ENCODE measurements around the gene CACUL1.
A peak's percentile ranks its signal among the peaks of the same experiment; 100 is the strongest.
"Not testable (repeated sequence)": the region's sequence is repeated elsewhere in the genome, so short reads cannot be mapped to it uniquely, and the experiment has no call there.

CACUL1 gene

GRCh38 chr10:118754556-118755423 lies at the start of gene CACUL1:
Gene CACUL1 (minus strand): TSS chr10:118754970. CDS start chr10:118754762, 208 bp downstream.
- H3K4me3 ChIP-seq (ENCODE audit: low read depth, low read length): peak within 1 kb of the TSS; percentile 89
- DNase-seq (ENCODE audit: low read depth): peak; percentile 100
- TF ChIP-seq, protein P1, sequence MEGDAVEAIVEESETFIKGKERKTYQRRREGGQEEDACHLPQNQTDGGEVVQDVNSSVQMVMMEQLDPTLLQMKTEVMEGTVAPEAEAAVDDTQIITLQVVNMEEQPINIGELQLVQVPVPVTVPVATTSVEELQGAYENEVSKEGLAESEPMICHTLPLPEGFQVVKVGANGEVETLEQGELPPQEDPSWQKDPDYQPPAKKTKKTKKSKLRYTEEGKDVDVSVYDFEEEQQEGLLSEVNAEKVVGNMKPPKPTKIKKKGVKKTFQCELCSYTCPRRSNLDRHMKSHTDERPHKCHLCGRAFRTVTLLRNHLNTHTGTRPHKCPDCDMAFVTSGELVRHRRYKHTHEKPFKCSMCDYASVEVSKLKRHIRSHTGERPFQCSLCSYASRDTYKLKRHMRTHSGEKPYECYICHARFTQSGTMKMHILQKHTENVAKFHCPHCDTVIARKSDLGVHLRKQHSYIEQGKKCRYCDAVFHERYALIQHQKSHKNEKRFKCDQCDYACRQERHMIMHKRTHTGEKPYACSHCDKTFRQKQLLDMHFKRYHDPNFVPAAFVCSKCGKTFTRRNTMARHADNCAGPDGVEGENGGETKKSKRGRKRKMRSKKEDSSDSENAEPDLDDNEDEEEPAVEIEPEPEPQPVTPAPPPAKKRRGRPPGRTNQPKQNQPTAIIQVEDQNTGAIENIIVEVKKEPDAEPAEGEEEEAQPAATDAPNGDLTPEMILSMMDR (IDR thresholded peaks at IDR 0.05; ENCODE audit: insufficient read depth, low read depth, low read length, missing control alignments): no peak

GRCh38 chr10:118804262-118804773 lies 49.5 kb upstream of the CACUL1 start:
- TF ChIP-seq, protein P1 (IDR thresholded peaks at IDR 0.05; ENCODE audit: insufficient read depth, low read depth, low read length, missing control alignments): no peak
- no peak overlapping the region for H3K4me3 ChIP-seq (ENCODE audit: low read depth, low read length)
- DNase-seq (ENCODE audit: low read depth): no peak

DNA sequence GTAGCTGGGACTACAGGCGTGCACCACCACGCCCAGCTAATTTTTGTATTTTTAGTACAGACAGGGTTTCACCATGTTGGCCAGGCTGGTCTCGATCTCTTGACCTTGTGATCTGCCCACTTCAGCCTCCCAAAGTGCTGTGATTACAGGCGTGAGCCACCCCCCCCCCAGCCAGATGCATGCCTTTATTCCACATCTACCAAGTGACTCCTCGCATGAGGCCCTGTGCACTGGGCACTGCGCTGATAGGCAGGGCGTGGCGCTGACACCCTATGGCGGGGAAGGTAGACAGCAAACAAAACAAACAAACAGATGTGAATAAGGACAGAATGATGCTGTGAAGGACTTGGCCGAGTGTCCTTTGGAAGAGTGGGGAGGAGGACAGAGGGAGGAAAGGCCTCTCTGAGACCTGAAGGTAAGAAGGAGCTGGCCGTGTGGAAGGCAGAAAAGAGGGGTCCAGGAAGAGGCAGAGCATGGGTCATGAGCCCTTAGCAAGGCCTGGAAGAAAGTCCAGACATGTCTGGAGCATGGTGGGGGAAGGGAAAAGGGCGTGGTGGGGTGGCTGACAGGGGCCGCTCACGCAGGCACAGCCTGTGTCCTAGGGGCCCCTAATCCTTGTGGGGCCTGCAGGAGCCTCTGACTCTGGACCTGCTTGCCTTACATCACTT lies 47.5 kb upstream of the CACUL1 start:
- H3K4me3 ChIP-seq (ENCODE audit: low read depth, low read length): no peak overlapping the region
- TF ChIP-seq, protein P1 (IDR thresholded peaks at IDR 0.05; ENCODE audit: insufficient read depth, low read depth, low read length, missing control alignments): no peak
- DNase-seq (ENCODE audit: low read depth): no peak

GRCh38 chr10:118800920-118801319 lies 46.1 kb upstream of the CACUL1 start:
- DNase-seq (ENCODE audit: low read depth): peak; percentile 22
- H3K4me3 ChIP-seq (ENCODE audit: low read depth, low read length): no peak overlapping the region
- TF ChIP-seq, protein P1 (IDR thresholded peaks at IDR 0.05; ENCODE audit: insufficient read depth, low read depth, low read length, missing control alignments): peak; percentile 27

DNA sequence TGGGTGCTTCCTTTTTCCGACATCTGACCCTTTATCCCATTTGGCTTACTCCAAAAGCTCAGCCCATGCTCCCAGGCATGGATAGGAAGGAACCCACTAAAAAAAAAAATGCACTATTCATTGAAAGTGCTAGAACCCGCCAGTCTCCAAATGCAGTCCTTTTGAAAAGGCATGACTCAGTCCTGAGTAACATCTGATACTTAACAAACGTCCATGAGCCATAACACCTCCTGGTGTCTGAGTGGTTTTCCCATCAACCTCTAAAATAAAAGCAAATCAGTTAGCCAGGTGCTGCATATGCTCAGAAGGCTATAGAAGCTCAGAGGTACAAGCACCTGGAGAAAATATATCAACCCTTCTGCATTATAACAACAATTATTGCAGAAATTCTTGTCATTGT lies 45.0 kb upstream of the CACUL1 start:
- H3K4me3 ChIP-seq (ENCODE audit: low read depth, low read length): no peak overlapping the region
- DNase-seq (ENCODE audit: low read depth): no peak
- TF ChIP-seq, protein P1 (IDR thresholded peaks at IDR 0.05; ENCODE audit: insufficient read depth, low read depth, low read length, missing control alignments): no peak

GRCh38 chr10:118798231-118798662 lies 43.5 kb upstream of the CACUL1 start:
- no peak overlapping the region for H3K4me3 ChIP-seq (ENCODE audit: low read depth, low read length)
- no peak for DNase-seq (ENCODE audit: low read depth)
- TF ChIP-seq, protein P1 (IDR thresholded peaks at IDR 0.05; ENCODE audit: insufficient read depth, low read depth, low read length, missing control alignments): no peak

DNA sequence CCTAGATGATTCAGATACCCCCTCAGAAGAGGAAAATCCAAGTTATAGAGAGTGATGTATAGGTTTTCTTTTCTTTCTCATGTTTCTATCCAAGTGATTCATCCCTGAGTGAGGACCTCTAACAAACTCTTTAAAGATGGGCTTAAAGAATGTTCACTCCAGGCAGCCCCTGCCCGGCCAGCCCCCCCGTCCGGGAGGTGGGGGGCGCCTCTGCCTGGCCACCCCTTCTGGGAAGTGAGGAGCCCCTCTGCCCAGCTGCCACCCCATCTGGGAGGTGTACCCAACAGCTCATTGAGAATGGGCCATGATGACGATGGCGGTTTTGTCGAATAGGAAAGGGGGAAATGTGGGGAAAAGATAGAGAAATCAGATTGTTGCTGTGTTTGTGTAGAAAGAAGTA lies 40.2 kb upstream of the CACUL1 start:
- not testable (repeated sequence) for DNase-seq (ENCODE audit: low read depth); H3K4me3 ChIP-seq (ENCODE audit: low read depth, low read length)
